Liver (tissue), 9 donors: ENCODE results near the gene RGS7. TPM values are rescaled to one million over a fixed set of nuclear protein-coding genes. Genes with fewer than 3 reads are reported as not detected.

Experiments
- DNase-seq: peaks from one replicate; pipeline ENCODE4 v3.0.0-alpha.2; 2017; ENCODE audit warnings: low spot score
- H3K27ac ChIP-seq, 2 donors: one replicate each; pipeline ENCODE4 v1.7.0; 2013; ENCODE audit warnings: inconsistent platforms in 2 of 2, low read length in 2 of 2, control low read depth in 1 of 2, low read depth in 1 of 2, mild to moderate bottlenecking in 1 of 2
- H3K27me3 ChIP-seq, 4 donors: one replicate each; pipeline versions ENCODE4 v1.6.1 to v1.7.0; 2013; ENCODE audit warnings: low read length in 3 of 4, inconsistent platforms in 1 of 4, mild to moderate bottlenecking in 1 of 4, moderate library complexity in 1 of 4; ENCODE audit not compliant: control insufficient read depth in 4 of 4, insufficient read depth in 4 of 4
- H3K36me3 ChIP-seq, 4 donors: one replicate each; pipeline versions ENCODE4 v1.6.1 to v1.7.0; 2013; ENCODE audit warnings: low read length in 3 of 4, mild to moderate bottlenecking in 3 of 4, low read depth in 1 of 4, moderate library complexity in 1 of 4; ENCODE audit not compliant: control insufficient read depth in 4 of 4, insufficient read depth in 3 of 4
- H3K4me1 ChIP-seq, 4 donors: one replicate each; pipeline versions ENCODE4 v1.6.1 to v1.7.0; 2013; ENCODE audit warnings: low read length in 3 of 4, mild to moderate bottlenecking in 3 of 4, moderate library complexity in 1 of 4; ENCODE audit not compliant: control insufficient read depth in 4 of 4, insufficient read depth in 4 of 4
- H3K4me3 ChIP-seq, 3 donors: one replicate each; pipeline versions ENCODE4 v1.6.1 to v1.7.0; 2013; ENCODE audit warnings: low read length in 3 of 3, control low read depth in 1 of 3, low read depth in 1 of 3, mild to moderate bottlenecking in 1 of 3
- H3K9ac ChIP-seq, 2 donors: one replicate each; pipeline ENCODE4 v1.7.0; 2013; ENCODE audit warnings: low read length in 2 of 2, mild to moderate bottlenecking in 2 of 2, moderate library complexity in 2 of 2, control low read depth in 1 of 2, low read depth in 1 of 2
- H3K9me3 ChIP-seq, 4 donors: one replicate each; pipeline versions ENCODE4 v1.6.1 to v1.7.0; 2013; ENCODE audit warnings: low read length in 3 of 4; ENCODE audit not compliant: control insufficient read depth in 4 of 4
- ATF3 ChIP-seq: IDR thresholded peaks from 2 replicates; pipeline ENCODE4 v1.6.1; 2016; ENCODE audit warnings: antibody characterized with exemption
- CTCF ChIP-seq: fragments of 150-350 bp; IDR thresholded peaks from 2 replicates; pipeline ENCODE4 v1.5.1; 2017; ENCODE audit warnings: improper control_type of control experiment, low read depth, low read length; ENCODE audit not compliant: missing input control
- EGR1 ChIP-seq, 2 donors: IDR thresholded peaks; 2 replicates each; pipeline ENCODE4 v1.6.1; 2016 to 2018; ENCODE audit warnings: antibody characterized with exemption in 2 of 2, low read depth in 2 of 2
- FOXA1 ChIP-seq: IDR thresholded peaks from 2 replicates; pipeline ENCODE4 v1.6.1; 2016; ENCODE audit warnings: antibody characterized with exemption
- FOXA2 ChIP-seq: IDR thresholded peaks from 2 replicates; pipeline ENCODE4 v1.6.1; 2016; ENCODE audit warnings: antibody characterized with exemption
- GABPA ChIP-seq, 2 donors: IDR thresholded peaks in 1 of 2; conservative IDR thresholded peaks in 1 of 2; 2 replicates each; pipeline ENCODE4 v1.6.1; 2016; ENCODE audit warnings: antibody characterized with exemption in 2 of 2, mild to moderate bottlenecking in 1 of 2, moderate library complexity in 1 of 2
- HNF4A ChIP-seq, 2 donors: conservative IDR thresholded peaks; 2 replicates each; pipeline ENCODE4 v1.6.1; 2016; ENCODE audit warnings: antibody characterized with exemption in 2 of 2, mild to moderate bottlenecking in 2 of 2
- HNF4G ChIP-seq: IDR thresholded peaks from 2 replicates; pipeline ENCODE4 v1.6.1; 2016; ENCODE audit warnings: antibody characterized with exemption
- JUND ChIP-seq, 2 donors: IDR thresholded peaks; 2 replicates each; pipeline ENCODE4 v1.6.1; 2016; ENCODE audit warnings: antibody characterized with exemption in 2 of 2
- MAX ChIP-seq: IDR thresholded peaks from 2 replicates; pipeline ENCODE4 v1.6.1; 2016; ENCODE audit warnings: antibody characterized with exemption
- NR2F2 ChIP-seq: IDR thresholded peaks from 2 replicates; pipeline ENCODE4 v1.6.1; 2016; ENCODE audit warnings: antibody characterized with exemption
- RAD21 ChIP-seq, 2 donors: IDR thresholded peaks; 2 replicates each; pipeline ENCODE4 v1.6.1; 2016; ENCODE audit warnings: antibody characterized with exemption in 2 of 2, mild to moderate bottlenecking in 2 of 2
- REST ChIP-seq: IDR thresholded peaks from 2 replicates; pipeline ENCODE4 v1.6.1; 2016; ENCODE audit warnings: antibody characterized with exemption, mild to moderate bottlenecking
- RXRA ChIP-seq, 2 donors: IDR thresholded peaks; 2 replicates each; pipeline ENCODE4 v1.6.1; 2017 to 2018; ENCODE audit warnings: antibody characterized with exemption in 2 of 2, mild to moderate bottlenecking in 1 of 2
- SP1 ChIP-seq: IDR thresholded peaks from 2 replicates; pipeline ENCODE4 v1.6.1; 2018; ENCODE audit warnings: antibody characterized with exemption, mild to moderate bottlenecking
- TAF1 ChIP-seq: conservative IDR thresholded peaks from 2 replicates; pipeline ENCODE4 v1.6.1; 2016; ENCODE audit warnings: antibody characterized with exemption, mild to moderate bottlenecking
- YY1 ChIP-seq: IDR thresholded peaks from 2 replicates; pipeline ENCODE4 v1.6.1; 2016; ENCODE audit warnings: antibody characterized with exemption, mild to moderate bottlenecking
- ZBTB33 ChIP-seq: IDR thresholded peaks from 2 replicates; pipeline ENCODE4 v1.6.1; 2016; ENCODE audit warnings: antibody characterized with exemption
- WGBS: extraction: QIAGEN DNeasy Blood & Tissue Kit; methylation state at CpG from one replicate; pipeline ENCODE4 v1.1.7; 2013; 5-methylcytosine and 5-hydroxymethylcytosine counted together
- polyA plus RNA-seq, 2 donors: library from polyadenylated mRNA; stranded (reverse) in 1 of 2; unstranded in 1 of 2; fragments of 200-250 nt in 1 of 2; fragments of >200 nt in 1 of 2; fragmentation: Nextera tagmentation in 1 of 2; extraction: Ambion mirVana in 1 of 2; gene quantifications; one replicate each; pipeline versions ENCODE4 v1.2.1 to v1.2.3, GENCODE V29; 2013 to 2015
- total RNA-seq, 2 donors: library from RNA; depleted of rRNA; stranded (reverse); fragments of >200 nt; gene quantifications; one replicate each; pipeline ENCODE4 v1.2.3, GENCODE V29; 2014
- donor health status: healthy.
- donor health status: healthy.
- donor health status: healthy.
- donor health status: healthy.
- donor health status: healthy.

Gene RGS7
- total and polyA plus RNA-seq, 4 donors = 0.05 to 0.18 TPM; not detected in 2

GRCh38 chr1:240888787-240889048, 468.3 kb downstream of the RGS7 start (continued):
- no peak for TF ChIP-seq HNF4G
- TF ChIP-seq RXRA (IDR thresholded peaks at IDR 0.05) = no peak
- no peak for TF ChIP-seq GABPA (IDR thresholded peaks at IDR 0.05 in 1 of 2, conservative IDR thresholded peaks at IDR 0.05 in 1 of 2)
- TF ChIP-seq EGR1 (IDR thresholded peaks at IDR 0.05; ENCODE audit: low read depth in 2 of 2) = no peak
- no peak for TF ChIP-seq ATF3

GRCh38 chr1:240888039-240888786, 468.8 kb downstream of the RGS7 start:
- Histone ChIP-seq H3K27me3 (no peaks in the 10 kb centered on the region), H3K27ac (no peak overlapping the region), H3K9ac (no peak overlapping the region), H3K36me3 (no peaks in the 10 kb centered on the region), H3K4me1 (no peaks in the 10 kb centered on the region), H3K9me3 (no peaks in the 10 kb centered on the region), H3K4me3 (no peak overlapping the region)
- TF ChIP-seq NR2F2 = no peak
- peak; percentile 86 for TF ChIP-seq CTCF
- peak; percentile 94 to 95 for TF ChIP-seq RAD21 (IDR thresholded peaks at IDR 0.05)
- DNase-seq = peak; percentile 46
- 54% methylated on average over 15 of the region's 15 CpGs for WGBS

GRCh38 chr1:240883490-240883889, 473.5 kb downstream of the RGS7 start:
- 81% methylated on average over 3 of the region's 3 CpGs for WGBS

More at GRCh38 chr1:240883490-240883889, 473.5 kb downstream of the RGS7 start:
- Histone ChIP-seq H3K9ac (no peak overlapping the region), H3K4me1 (no peaks in the 10 kb centered on the region), H3K9me3 (no peaks in the 10 kb centered on the region), H3K27ac (no peak overlapping the region), H3K27me3 (no peaks in the 10 kb centered on the region), H3K36me3 (no peaks in the 10 kb centered on the region), H3K4me3 (no peak overlapping the region)
- TF ChIP-seq FOXA2 = no peak
- TF ChIP-seq TAF1 = no peak
- no peak for TF ChIP-seq FOXA1
- no peak for TF ChIP-seq MAX
- no peak for TF ChIP-seq RAD21 (IDR thresholded peaks at IDR 0.05)
- TF ChIP-seq SP1 = no peak
- no peak for TF ChIP-seq NR2F2
- no peak for TF ChIP-seq ZBTB33
- no peak for TF ChIP-seq EGR1 (IDR thresholded peaks at IDR 0.05; ENCODE audit: low read depth in 2 of 2)
- TF ChIP-seq GABPA (IDR thresholded peaks at IDR 0.05 in 1 of 2, conservative IDR thresholded peaks at IDR 0.05 in 1 of 2) = no peak
- TF ChIP-seq YY1 = no peak
- no peak for TF ChIP-seq REST
- TF ChIP-seq HNF4A (conservative IDR thresholded peaks at IDR 0.05) = no peak
- no peak for TF ChIP-seq JUND (IDR thresholded peaks at IDR 0.05)
- no peak for DNase-seq
